Upper lobe of left lung (tissue), 6 donors: ENCODE data around the gene RGL3. TPM values are rescaled to one million over a fixed set of nuclear protein-coding genes. Genes with fewer than 3 reads are reported as not detected.

Experiments used
- ATAC-seq, 2 donors: fragments of 200-7000 bp; cut with Tn5 transposase; one replicate each; pipeline ENCODE4 v1.9.1; 2022; ENCODE audit warnings: mild to moderate bottlenecking in 2 of 2, moderate library complexity in 2 of 2; ENCODE audit not compliant: low FRiP score in 2 of 2
- DNase-seq, 2 donors: peaks; one replicate each; pipeline ENCODE4 v3.0.0-alpha.2; 2019 to 2020
- H3K27ac ChIP-seq, 4 donors: fragments of 200-600 bp; sonication (generic); one replicate each; pipeline ENCODE4 v1.5.1; 2016 to 2019
- H3K27me3 ChIP-seq, 4 donors: fragments of 200-600 bp; sonication (generic); one replicate each; pipeline ENCODE4 v1.5.1; 2017 to 2019
- H3K36me3 ChIP-seq, 4 donors: fragments of 200-600 bp; sonication (generic); one replicate each; pipeline ENCODE4 v1.5.1; 2016 to 2019
- H3K4me1 ChIP-seq, 4 donors: fragments of 200-600 bp; sonication (generic); one replicate each; pipeline ENCODE4 v1.5.1; 2018 to 2019
- H3K4me3 ChIP-seq, 4 donors: fragments of 200-600 bp; sonication (generic); one replicate each; pipeline ENCODE4 v1.5.1; 2017 to 2019; ENCODE audit warnings: mild to moderate bottlenecking in 2 of 4, moderate library complexity in 1 of 4
- H3K9me3 ChIP-seq, 4 donors: fragments of 200-600 bp; sonication (generic); one replicate each; pipeline ENCODE4 v1.5.1; 2018 to 2019
- CTCF ChIP-seq, 6 experiments: fragments of 450-650 bp in 4 of 6; fragments of 200-600 bp in 2 of 6; sonication (generic) in 2 of 6; IDR thresholded peaks; one replicate each; pipeline ENCODE4 v1.5.1; 2016 to 2019; ENCODE audit warnings: antibody characterized with exemption in 6 of 6
- EP300 ChIP-seq, 4 donors: sonication (generic); formaldehyde crosslinking; IDR thresholded peaks; one replicate each; pipeline ENCODE4 v1.5.1; 2017; ENCODE audit warnings: antibody characterized with exemption in 4 of 4, control low read depth in 2 of 4
- POLR2A ChIP-seq, 4 donors: fragments of 450-650 bp; IDR thresholded peaks; one replicate each; pipeline ENCODE4 v1.5.1; 2016 to 2017; ENCODE audit warnings: antibody characterized with exemption in 4 of 4, mild to moderate bottlenecking in 2 of 4
- POLR2AphosphoS5 ChIP-seq, 2 donors: sonication (generic); formaldehyde crosslinking; IDR thresholded peaks; one replicate each; pipeline ENCODE4 v1.5.1; 2017; ENCODE audit warnings: antibody characterized with exemption in 2 of 2
- WGBS, 2 donors: methylation state at CpG; one replicate each; pipeline ENCODE4 v1.1.5; 2017 to 2018; 5-methylcytosine and 5-hydroxymethylcytosine counted together
- total RNA-seq, 6 donors: library from RNA; depleted of rRNA in 4 of 6; stranded (reverse); fragments of >200 nt in 4 of 6; gene quantifications; one replicate each; pipeline versions ENCODE4 v1.1.0 to v1.2.1, GENCODE V29; 2016 to 2021
- donor health status: DM: no; HTN: no; CAD: no; lungs with moderate emphysema.
- donor health status: DM: no; HTN: yes; CAD: no; lungs with severe emphysema.

Gene RGL3
- total RNA-seq, 6 donors from 2014 or later, result 18.5 to 242 (median 44.6) TPM

GRCh38 chr19:11390359-11390758 lies 28.8 kb downstream of the RGL3 start:
- DNase-seq (no peak), ATAC-seq (no peak)
- H3K27ac ChIP-seq, result no peak overlapping the region
- H3K9me3 ChIP-seq, result peaks cover 0 to 7% (median 3%) of the 10 kb centered on the region in 4 donors
- peaks cover 7 to 14% (median 13%) of the 10 kb centered on the region in 4 donors for H3K4me1 ChIP-seq
- TF ChIP-seq POLR2AphosphoS5 (IDR thresholded peaks at IDR 0.05) (no peak), CTCF (IDR thresholded peaks at IDR 0.05) (no peak), POLR2A (IDR thresholded peaks at IDR 0.05) (no peak), EP300 (IDR thresholded peaks at IDR 0.05) (no peak)
- 94 to 96% methylated on average over 2 of the region's 2 CpGs for WGBS, 2 donors
- peaks cover 0 to 6% (median 2%) of the 10 kb centered on the region in 4 donors for H3K36me3 ChIP-seq
- no peak overlapping the region for H3K4me3 ChIP-seq
- H3K27me3 ChIP-seq, result no peaks in the 10 kb centered on the region

GRCh38 chr19:11387162-11388034 lies 31.7 kb downstream of the RGL3 start:
- peaks cover 0 to 7% (median 3%) of the 10 kb centered on the region in 4 donors for H3K9me3 ChIP-seq
- H3K27ac ChIP-seq, result peak overlapping the region; percentile 6 to 58 (median 47)
- no peaks in the 10 kb centered on the region for H3K36me3 ChIP-seq
- peaks cover 0 to 3% (median 0%) of the 10 kb centered on the region in 4 donors for H3K27me3 ChIP-seq
- H3K4me1 ChIP-seq, result peaks cover 26 to 40% (median 36%) of the 10 kb centered on the region in 4 donors
- peak in 1 of 2 donors; percentile 37 for ATAC-seq
- no peak overlapping the region for H3K4me3 ChIP-seq
- WGBS, 2 donors, result 57 to 58% methylated on average over 19 of the region's 19 CpGs
- TF ChIP-seq CTCF (IDR thresholded peaks at IDR 0.05), result no peak
- no peak for TF ChIP-seq POLR2AphosphoS5 (IDR thresholded peaks at IDR 0.05)
- no peak for TF ChIP-seq POLR2A (IDR thresholded peaks at IDR 0.05)
- no peak for TF ChIP-seq EP300 (IDR thresholded peaks at IDR 0.05)
- peak in 1 of 2 donors; percentile 38 for DNase-seq

- DNase-seq, result no peak
- Histone ChIP-seq H3K27me3 (peaks cover 0 to 3% (median 0%) of the 10 kb centered on the region in 4 donors), H3K27ac (peak overlapping the region in 1 of 4 donors; percentile 72), H3K4me1 (peaks cover 46 to 62% (median 54%) of the 10 kb centered on the region in 4 donors), H3K36me3 (no peaks in the 10 kb centered on the region), H3K9me3 (no peaks in the 10 kb centered on the region), H3K4me3 (no peak overlapping the region)
- TF ChIP-seq POLR2AphosphoS5 (IDR thresholded peaks at IDR 0.05), result no peak
- TF ChIP-seq EP300 (IDR thresholded peaks at IDR 0.05), result no peak
- TF ChIP-seq POLR2A (IDR thresholded peaks at IDR 0.05), result no peak
- TF ChIP-seq CTCF (IDR thresholded peaks at IDR 0.05), result no peak
- ATAC-seq, result no peak
- WGBS, 2 donors, result 81 to 88% methylated on average over 5 of the region's 5 CpGs
These were observed 34.4 kb downstream of the RGL3 start for GRCh38 chr19:11384778-11385129.

- peak overlapping the region; percentile 1 to 61 (median 50) for H3K4me3 ChIP-seq
- ATAC-seq (no peak), DNase-seq (no peak)
- TF ChIP-seq EP300 (IDR thresholded peaks at IDR 0.05) (no peak), POLR2A (IDR thresholded peaks at IDR 0.05) (no peak), POLR2AphosphoS5 (IDR thresholded peaks at IDR 0.05) (no peak), CTCF (IDR thresholded peaks at IDR 0.05) (no peak)
- peaks cover 47 to 63% (median 54%) of the 10 kb centered on the region in 4 donors for H3K4me1 ChIP-seq
- H3K27ac ChIP-seq, result peak overlapping the region in 2 of 4 donors; percentile 72 to 78
- H3K36me3 ChIP-seq, result no peaks in the 10 kb centered on the region
- H3K9me3 ChIP-seq, result no peaks in the 10 kb centered on the region
- WGBS, 2 donors, result 1% methylated on average over 9 of the region's 9 CpGs; no CpG with 5 or more reads in 1 of the 2 donors
- H3K27me3 ChIP-seq, result peaks cover 0 to 3% (median 0%) of the 10 kb centered on the region in 4 donors
These were observed 35.4 kb downstream of the RGL3 start for GRCh38 chr19:11383706-11384048.
